Umbilical cord (tissue), 2 donors: ENCODE data around the gene SNED1. TPM values are rescaled to one million over a fixed set of nuclear protein-coding genes. Genes with fewer than 3 reads are reported as not detected.
A peak's percentile ranks its signal among the peaks of the same experiment; 100 is the strongest.

Experiments
- DNase-seq: peaks from one replicate; pipeline ENCODE4 v3.0.0-alpha.2; 2015; ENCODE audit warnings: low spot score
- total RNA-seq: library from RNA; depleted of rRNA; stranded (reverse); fragments of >200 nt; gene quantifications from one replicate; pipeline ENCODE4 v1.2.3, GENCODE V29; 2014; ENCODE audit warnings: low replicate concordance; ENCODE audit not compliant: insufficient read depth

The SNED1 gene
- total RNA-seq, 1 donor from 2014 or later: 3.6 TPM

GRCh38 chr2:241003830-241004564, 5.6 kb downstream of the SNED1 start:
- no peak for DNase-seq

GRCh38 chr2:241005569-241005968, 7.2 kb downstream of the SNED1 start:
- DNase-seq: no peak

GRCh38 chr2:241006412-241006811, 8.0 kb downstream of the SNED1 start:
- DNase-seq: no peak

- DNase-seq: no peak
These were observed 8.7 kb downstream of the SNED1 start for GRCh38 chr2:241007111-241007510.

- no peak for DNase-seq
These were observed 9.7 kb downstream of the SNED1 start for GRCh38 chr2:241007880-241008710.

GRCh38 chr2:241008711-241009121, 10.3 kb downstream of the SNED1 start:
- DNase-seq: no peak

- DNase-seq: no peak
These were observed 10.8 kb downstream of the SNED1 start for GRCh38 chr2:241009191-241009590.

GRCh38 chr2:241009601-241010530, 11.4 kb downstream of the SNED1 start:
- peak; percentile 59 for DNase-seq

GRCh38 chr2:241010531-241011295, 12.3 kb downstream of the SNED1 start:
- DNase-seq: no peak

- no peak for DNase-seq
These were observed 12.8 kb downstream of the SNED1 start for GRCh38 chr2:241011296-241011600.

- DNase-seq: no peak
These were observed 13.5 kb downstream of the SNED1 start for GRCh38 chr2:241011751-241012510.

- no peak for DNase-seq
These were observed 15.8 kb downstream of the SNED1 start for GRCh38 chr2:241014224-241014623.

GRCh38 chr2:241014764-241015163, 16.3 kb downstream of the SNED1 start:
- DNase-seq: no peak

- DNase-seq: no peak
These were observed 17.0 kb downstream of the SNED1 start for GRCh38 chr2:241015439-241015838.

- no peak for DNase-seq
These were observed 19.0 kb downstream of the SNED1 start for GRCh38 chr2:241017228-241017940.

GRCh38 chr2:241018051-241018891, 19.9 kb downstream of the SNED1 start:
- no peak for DNase-seq

GRCh38 chr2:241019441-241020139, 21.2 kb downstream of the SNED1 start:
- DNase-seq: no peak

GRCh38 chr2:241020201-241020600, 21.8 kb downstream of the SNED1 start:
- no peak for DNase-seq
